ENCODE results near the gene KIAA1755.

Gene KIAA1755

GRCh38 chr20:38184101-38184500 lies 76.4 kb downstream of the KIAA1755 start:
- Histone ChIP-seq H2BK5ac (ENCODE audit: low read length) (no peak overlapping the region), H3K23ac (ENCODE audit: low read length) (no peak overlapping the region), H3K4me2 (ENCODE audit: low read length) (no peak overlapping the region), H2BK120ac (ENCODE audit: low read depth, low read length) (no peak overlapping the region), H3K9ac (ENCODE audit: low read length) (no peak overlapping the region), H4K8ac (ENCODE audit: low read depth, low read length) (no peak overlapping the region), H4K5ac (ENCODE audit: low read length) (no peak overlapping the region), H3K36me3 (ENCODE audit: control insufficient read depth, insufficient read depth, low read length) (no peaks in the 10 kb centered on the region), H3K27me3 (ENCODE audit: insufficient read depth, low read length, poor library complexity) (no peaks in the 10 kb centered on the region), H3K79me1 (ENCODE audit: low read length) (no peaks in the 10 kb centered on the region), H3K56ac (ENCODE audit: low read length) (no peak overlapping the region), H3K4me3 (ENCODE audit: low read length) (no peak overlapping the region), H2AK5ac (ENCODE audit: low read length) (no peak overlapping the region), H3K27ac (ENCODE audit: low read depth, low read length) (no peak overlapping the region), H3K79me2 (ENCODE audit: control insufficient read depth, insufficient read depth, low read length) (no peaks in the 10 kb centered on the region), H2BK15ac (replicated peaks; ENCODE audit: low read depth) (no peak overlapping the region), H3K18ac (ENCODE audit: low read length) (no peak overlapping the region), H3K4ac (ENCODE audit: low read depth, low read length) (no peak overlapping the region), H3K4me1 (ENCODE audit: control insufficient read depth, low read depth, low read length) (no peaks in the 10 kb centered on the region)
- DNase-seq: no peak
- no CpG with 5 or more reads among the region's 8 CpGs for WGBS (ENCODE audit: extremely low coverage, insufficient coverage, low lambda C conversion rate)

GRCh38 chr20:38181971-38182370 lies 78.6 kb downstream of the KIAA1755 start:
- no peak overlapping the region for H3K56ac ChIP-seq (ENCODE audit: low read length)
- WGBS (ENCODE audit: extremely low coverage, insufficient coverage, low lambda C conversion rate): no CpG with 5 or more reads among the region's 3 CpGs
- H3K27ac ChIP-seq (ENCODE audit: low read depth, low read length): no peak overlapping the region

GRCh38 chr20:38181207-38181801 lies 79.2 kb downstream of the KIAA1755 start:
- H3K27me3 ChIP-seq (ENCODE audit: insufficient read depth, low read length, poor library complexity): no peaks in the 10 kb centered on the region
- H3K79me1 ChIP-seq (ENCODE audit: low read length): no peaks in the 10 kb centered on the region
- no peak overlapping the region for H3K27ac ChIP-seq (ENCODE audit: low read depth, low read length)
- no peak overlapping the region for H3K9ac ChIP-seq (ENCODE audit: low read length)
- no CpG with 5 or more reads among the region's 7 CpGs for WGBS (ENCODE audit: extremely low coverage, insufficient coverage, low lambda C conversion rate)
- DNase-seq: no peak
- H2BK120ac ChIP-seq (ENCODE audit: low read depth, low read length): no peak overlapping the region
- H4K8ac ChIP-seq (ENCODE audit: low read depth, low read length): no peak overlapping the region
- no peak overlapping the region for H3K4ac ChIP-seq (ENCODE audit: low read depth, low read length)
- no peak overlapping the region for H4K5ac ChIP-seq (ENCODE audit: low read length)
- H3K18ac ChIP-seq (ENCODE audit: low read length): no peak overlapping the region
- no peak overlapping the region for H3K56ac ChIP-seq (ENCODE audit: low read length)
- no peak overlapping the region for H3K4me2 ChIP-seq (ENCODE audit: low read length)
- H3K23ac ChIP-seq (ENCODE audit: low read length): no peak overlapping the region
- no peaks in the 10 kb centered on the region for H3K4me1 ChIP-seq (ENCODE audit: control insufficient read depth, low read depth, low read length)
- no peak overlapping the region for H3K4me3 ChIP-seq (ENCODE audit: low read length)
- H3K36me3 ChIP-seq (ENCODE audit: control insufficient read depth, insufficient read depth, low read length): no peaks in the 10 kb centered on the region
- H3K79me2 ChIP-seq (ENCODE audit: control insufficient read depth, insufficient read depth, low read length): no peaks in the 10 kb centered on the region
- H2AK5ac ChIP-seq (ENCODE audit: low read length): no peak overlapping the region
- H2BK5ac ChIP-seq (ENCODE audit: low read length): no peak overlapping the region
- H2BK15ac ChIP-seq (replicated peaks; ENCODE audit: low read depth): no peak overlapping the region

More at GRCh38 chr20:38181971-38182370, 78.6 kb downstream of the KIAA1755 start:
- no peak overlapping the region for H2BK15ac ChIP-seq (replicated peaks; ENCODE audit: low read depth)
- H2BK120ac ChIP-seq (ENCODE audit: low read depth, low read length): no peak overlapping the region
- H2BK5ac ChIP-seq (ENCODE audit: low read length): no peak overlapping the region
- no peak for DNase-seq
- H3K79me1 ChIP-seq (ENCODE audit: low read length): no peaks in the 10 kb centered on the region
- H3K4me1 ChIP-seq (ENCODE audit: control insufficient read depth, low read depth, low read length): no peaks in the 10 kb centered on the region
- no peak overlapping the region for H3K4me2 ChIP-seq (ENCODE audit: low read length)
- H4K8ac ChIP-seq (ENCODE audit: low read depth, low read length): no peak overlapping the region
- no peak overlapping the region for H3K9ac ChIP-seq (ENCODE audit: low read length)
- H3K18ac ChIP-seq (ENCODE audit: low read length): no peak overlapping the region
- no peak overlapping the region for H4K5ac ChIP-seq (ENCODE audit: low read length)
- no peak overlapping the region for H3K4ac ChIP-seq (ENCODE audit: low read depth, low read length)
- H2AK5ac ChIP-seq (ENCODE audit: low read length): no peak overlapping the region
- H3K4me3 ChIP-seq (ENCODE audit: low read length): no peak overlapping the region
- H3K36me3 ChIP-seq (ENCODE audit: control insufficient read depth, insufficient read depth, low read length): no peaks in the 10 kb centered on the region
- H3K79me2 ChIP-seq (ENCODE audit: control insufficient read depth, insufficient read depth, low read length): no peaks in the 10 kb centered on the region
- no peaks in the 10 kb centered on the region for H3K27me3 ChIP-seq (ENCODE audit: insufficient read depth, low read length, poor library complexity)
- no peak overlapping the region for H3K23ac ChIP-seq (ENCODE audit: low read length)

- no peak overlapping the region for H2BK15ac ChIP-seq (replicated peaks; ENCODE audit: low read depth)
- H3K27ac ChIP-seq (ENCODE audit: low read depth, low read length): no peak overlapping the region
- DNase-seq: no peak
- H3K4me1 ChIP-seq (ENCODE audit: control insufficient read depth, low read depth, low read length): no peaks in the 10 kb centered on the region
- H2BK120ac ChIP-seq (ENCODE audit: low read depth, low read length): no peak overlapping the region
- no peaks in the 10 kb centered on the region for H3K36me3 ChIP-seq (ENCODE audit: control insufficient read depth, insufficient read depth, low read length)
- H3K79me1 ChIP-seq (ENCODE audit: low read length): no peaks in the 10 kb centered on the region
- H3K4me3 ChIP-seq (ENCODE audit: low read length): no peak overlapping the region
- H2BK5ac ChIP-seq (ENCODE audit: low read length): no peak overlapping the region
- no peak overlapping the region for H3K4me2 ChIP-seq (ENCODE audit: low read length)
- H3K79me2 ChIP-seq (ENCODE audit: control insufficient read depth, insufficient read depth, low read length): no peaks in the 10 kb centered on the region
- no peak overlapping the region for H3K9ac ChIP-seq (ENCODE audit: low read length)
- no CpG with 5 or more reads among the region's 5 CpGs for WGBS (ENCODE audit: extremely low coverage, insufficient coverage, low lambda C conversion rate)
- no peak overlapping the region for H3K23ac ChIP-seq (ENCODE audit: low read length)
- H3K4ac ChIP-seq (ENCODE audit: low read depth, low read length): no peak overlapping the region
- H4K8ac ChIP-seq (ENCODE audit: low read depth, low read length): no peak overlapping the region
- no peaks in the 10 kb centered on the region for H3K27me3 ChIP-seq (ENCODE audit: insufficient read depth, low read length, poor library complexity)
- H3K18ac ChIP-seq (ENCODE audit: low read length): no peak overlapping the region
- no peak overlapping the region for H2AK5ac ChIP-seq (ENCODE audit: low read length)
- no peak overlapping the region for H4K5ac ChIP-seq (ENCODE audit: low read length)
- H3K56ac ChIP-seq (ENCODE audit: low read length): no peak overlapping the region
Observed at GRCh38 chr20:38180781-38181180, 79.8 kb downstream of the KIAA1755 start.

- Histone ChIP-seq H3K36me3 (ENCODE audit: control insufficient read depth, insufficient read depth, low read length) (no peaks in the 10 kb centered on the region), H4K8ac (ENCODE audit: low read depth, low read length) (no peak overlapping the region), H3K9ac (ENCODE audit: low read length) (no peak overlapping the region), H3K4ac (ENCODE audit: low read depth, low read length) (no peak overlapping the region), H2AK5ac (ENCODE audit: low read length) (no peak overlapping the region), H3K27me3 (ENCODE audit: insufficient read depth, low read length, poor library complexity) (no peaks in the 10 kb centered on the region), H2BK5ac (ENCODE audit: low read length) (no peak overlapping the region), H3K4me1 (ENCODE audit: control insufficient read depth, low read depth, low read length) (no peaks in the 10 kb centered on the region), H3K23ac (ENCODE audit: low read length) (no peak overlapping the region), H3K79me2 (ENCODE audit: control insufficient read depth, insufficient read depth, low read length) (no peaks in the 10 kb centered on the region), H3K18ac (ENCODE audit: low read length) (no peak overlapping the region), H4K5ac (ENCODE audit: low read length) (no peak overlapping the region), H2BK120ac (ENCODE audit: low read depth, low read length) (no peak overlapping the region), H3K56ac (ENCODE audit: low read length) (no peak overlapping the region), H3K4me2 (ENCODE audit: low read length) (no peak overlapping the region), H2BK15ac (replicated peaks; ENCODE audit: low read depth) (no peak overlapping the region), H3K4me3 (ENCODE audit: low read length) (no peak overlapping the region), H3K79me1 (ENCODE audit: low read length) (no peaks in the 10 kb centered on the region), H3K27ac (ENCODE audit: low read depth, low read length) (no peak overlapping the region)
- no CpG with 5 or more reads among the region's 6 CpGs for WGBS (ENCODE audit: extremely low coverage, insufficient coverage, low lambda C conversion rate)
- no peak for DNase-seq
Observed at GRCh38 chr20:38179846-38180245, 80.7 kb downstream of the KIAA1755 start.

GRCh38 chr20:38178581-38178980 lies 82.0 kb downstream of the KIAA1755 start:
- Histone ChIP-seq H3K36me3 (ENCODE audit: control insufficient read depth, insufficient read depth, low read length) (no peaks in the 10 kb centered on the region), H2BK120ac (ENCODE audit: low read depth, low read length) (no peak overlapping the region), H3K27me3 (ENCODE audit: insufficient read depth, low read length, poor library complexity) (no peaks in the 10 kb centered on the region), H3K4me2 (ENCODE audit: low read length) (no peak overlapping the region), H3K27ac (ENCODE audit: low read depth, low read length) (no peak overlapping the region), H4K5ac (ENCODE audit: low read length) (no peak overlapping the region), H2BK5ac (ENCODE audit: low read length) (no peak overlapping the region), H3K18ac (ENCODE audit: low read length) (no peak overlapping the region), H3K9ac (ENCODE audit: low read length) (no peak overlapping the region), H4K8ac (ENCODE audit: low read depth, low read length) (no peak overlapping the region), H3K4me1 (ENCODE audit: control insufficient read depth, low read depth, low read length) (no peaks in the 10 kb centered on the region), H3K56ac (ENCODE audit: low read length) (no peak overlapping the region), H2BK15ac (replicated peaks; ENCODE audit: low read depth) (no peak overlapping the region), H3K4me3 (ENCODE audit: low read length) (no peak overlapping the region), H3K23ac (ENCODE audit: low read length) (no peak overlapping the region), H3K4ac (ENCODE audit: low read depth, low read length) (no peak overlapping the region), H3K79me2 (ENCODE audit: control insufficient read depth, insufficient read depth, low read length) (no peaks in the 10 kb centered on the region), H2AK5ac (ENCODE audit: low read length) (no peak overlapping the region), H3K79me1 (ENCODE audit: low read length) (no peaks in the 10 kb centered on the region)
- DNase-seq: no peak
- WGBS (ENCODE audit: extremely low coverage, insufficient coverage, low lambda C conversion rate): no CpG with 5 or more reads among the region's 4 CpGs
